ENCODE results near the gene GIN1.
"Not testable (repeated sequence)": the region's sequence is repeated elsewhere in the genome, so short reads cannot be mapped to it uniquely, and the experiment has no call there.

The GIN1 gene

GRCh38 chr5:103066326-103066725, 53.6 kb downstream of the GIN1 start:
- Histone ChIP-seq H3K4me1 (ENCODE audit: control insufficient read depth, insufficient read depth, low read length) (no peaks in the 10 kb centered on the region), H3K36me3 (ENCODE audit: control insufficient read depth, insufficient read depth, low read length) (no peaks in the 10 kb centered on the region), H3K4me3 (ENCODE audit: low read length) (no peak overlapping the region), H3K9me3 (ENCODE audit: control insufficient read depth, low read length) (no peaks in the 10 kb centered on the region), H3K9ac (ENCODE audit: low read length) (no peak overlapping the region), H3K27me3 (ENCODE audit: control insufficient read depth, insufficient read depth, low read length) (no peaks in the 10 kb centered on the region)

- Histone ChIP-seq H3K4me1 (ENCODE audit: control insufficient read depth, insufficient read depth, low read length) (no peaks in the 10 kb centered on the region), H3K4me3 (ENCODE audit: low read length) (no peak overlapping the region), H3K36me3 (ENCODE audit: control insufficient read depth, insufficient read depth, low read length) (no peaks in the 10 kb centered on the region), H3K9me3 (ENCODE audit: control insufficient read depth, low read length) (no peaks in the 10 kb centered on the region), H3K9ac (ENCODE audit: low read length) (no peak overlapping the region), H3K27me3 (ENCODE audit: control insufficient read depth, insufficient read depth, low read length) (no peaks in the 10 kb centered on the region)
Measured at GRCh38 chr5:103060424-103060954, 59.4 kb downstream of the GIN1 start.

GRCh38 chr5:103059525-103059924, 60.4 kb downstream of the GIN1 start:
- Histone ChIP-seq H3K36me3 (ENCODE audit: control insufficient read depth, insufficient read depth, low read length) (no peaks in the 10 kb centered on the region), H3K9me3 (ENCODE audit: control insufficient read depth, low read length) (no peaks in the 10 kb centered on the region), H3K4me1 (ENCODE audit: control insufficient read depth, insufficient read depth, low read length) (no peaks in the 10 kb centered on the region), H3K9ac (ENCODE audit: low read length) (no peak overlapping the region), H3K27me3 (ENCODE audit: control insufficient read depth, insufficient read depth, low read length) (no peaks in the 10 kb centered on the region), H3K4me3 (ENCODE audit: low read length) (no peak overlapping the region)

- no peak overlapping the region for H3K9ac ChIP-seq (ENCODE audit: low read length)
- no peaks in the 10 kb centered on the region for H3K27me3 ChIP-seq (ENCODE audit: control insufficient read depth, insufficient read depth, low read length)
- H3K4me3 ChIP-seq (ENCODE audit: low read length), result no peak overlapping the region
- H3K9me3 ChIP-seq (ENCODE audit: control insufficient read depth, low read length), result no peaks in the 10 kb centered on the region
- no peaks in the 10 kb centered on the region for H3K4me1 ChIP-seq (ENCODE audit: control insufficient read depth, insufficient read depth, low read length)
- H3K36me3 ChIP-seq (ENCODE audit: control insufficient read depth, insufficient read depth, low read length), result no peaks in the 10 kb centered on the region
Measured at GRCh38 chr5:103057208-103058130, 62.5 kb downstream of the GIN1 start.

- H3K9ac ChIP-seq (ENCODE audit: low read length); H3K9me3 ChIP-seq (ENCODE audit: control insufficient read depth, low read length); H3K36me3 ChIP-seq (ENCODE audit: control insufficient read depth, insufficient read depth, low read length); H3K4me3 ChIP-seq (ENCODE audit: low read length); H3K4me1 ChIP-seq (ENCODE audit: control insufficient read depth, insufficient read depth, low read length); H3K27me3 ChIP-seq (ENCODE audit: control insufficient read depth, insufficient read depth, low read length): not testable (repeated sequence)
Measured at GRCh38 chr5:103046706-103047105, 73.2 kb downstream of the GIN1 start.

GRCh38 chr5:103041071-103041676, 78.8 kb downstream of the GIN1 start:
- H3K27me3 ChIP-seq (ENCODE audit: control insufficient read depth, insufficient read depth, low read length), result no peaks in the 10 kb centered on the region
- H3K4me1 ChIP-seq (ENCODE audit: control insufficient read depth, insufficient read depth, low read length), result no peaks in the 10 kb centered on the region
- H3K9me3 ChIP-seq (ENCODE audit: control insufficient read depth, low read length), result no peaks in the 10 kb centered on the region
- no peaks in the 10 kb centered on the region for H3K36me3 ChIP-seq (ENCODE audit: control insufficient read depth, insufficient read depth, low read length)
- H3K9ac ChIP-seq (ENCODE audit: low read length), result no peak overlapping the region
- H3K4me3 ChIP-seq (ENCODE audit: low read length), result no peak overlapping the region

GRCh38 chr5:103037673-103038455, 82.1 kb downstream of the GIN1 start:
- no peak overlapping the region for H3K4me3 ChIP-seq (ENCODE audit: low read length)
- no peaks in the 10 kb centered on the region for H3K27me3 ChIP-seq (ENCODE audit: control insufficient read depth, insufficient read depth, low read length)
- H3K9ac ChIP-seq (ENCODE audit: low read length), result no peak overlapping the region
- H3K9me3 ChIP-seq (ENCODE audit: control insufficient read depth, low read length), result no peaks in the 10 kb centered on the region
- H3K36me3 ChIP-seq (ENCODE audit: control insufficient read depth, insufficient read depth, low read length), result no peaks in the 10 kb centered on the region
- no peaks in the 10 kb centered on the region for H3K4me1 ChIP-seq (ENCODE audit: control insufficient read depth, insufficient read depth, low read length)

- Histone ChIP-seq H3K4me3 (ENCODE audit: low read length) (no peak overlapping the region), H3K4me1 (ENCODE audit: control insufficient read depth, insufficient read depth, low read length) (no peaks in the 10 kb centered on the region), H3K36me3 (ENCODE audit: control insufficient read depth, insufficient read depth, low read length) (no peaks in the 10 kb centered on the region)
Measured at GRCh38 chr5:103036601-103037000, 83.3 kb downstream of the GIN1 start.

More at GRCh38 chr5:103036601-103037000, 83.3 kb downstream of the GIN1 start:
- Histone ChIP-seq H3K9ac (ENCODE audit: low read length) (no peak overlapping the region), H3K27me3 (ENCODE audit: control insufficient read depth, insufficient read depth, low read length) (no peaks in the 10 kb centered on the region), H3K9me3 (ENCODE audit: control insufficient read depth, low read length) (no peaks in the 10 kb centered on the region)

Data from mucosa of stomach (tissue), 1 donor.